Thymus (tissue), 11 donors: Measurements from ENCODE around the gene ITGA4. TPM values are rescaled to one million over a fixed set of nuclear protein-coding genes. Genes with fewer than 3 reads are reported as not detected.

Experiments used
- DNase-seq, 9 donors: peaks; one replicate each; pipeline ENCODE4 v3.0.0-alpha.2; 2013; ENCODE audit warnings: low spot score in 9 of 9, low read depth in 6 of 9, missing footprints in 1 of 9
- H3K27ac ChIP-seq, 2 donors: one replicate each; pipeline ENCODE4 v1.5.1; 2013; ENCODE audit warnings: control low read depth in 1 of 2, low read depth in 1 of 2, low read length in 1 of 2, mild to moderate bottlenecking in 1 of 2, moderate library complexity in 1 of 2
- H3K27me3 ChIP-seq, 2 donors: one replicate each; pipeline ENCODE4 v1.5.1; 2013; ENCODE audit warnings: low read length in 1 of 2; ENCODE audit not compliant: control insufficient read depth in 2 of 2, insufficient read depth in 1 of 2
- H3K36me3 ChIP-seq, 2 donors: one replicate each; pipeline ENCODE4 v1.5.1; 2013; ENCODE audit warnings: low read length in 1 of 2, mild to moderate bottlenecking in 1 of 2, moderate library complexity in 1 of 2; ENCODE audit not compliant: control insufficient read depth in 2 of 2, insufficient read depth in 2 of 2
- H3K4me1 ChIP-seq, 2 donors: one replicate each; pipeline ENCODE4 v1.5.1; 2013; ENCODE audit warnings: low read length in 2 of 2; ENCODE audit not compliant: control insufficient read depth in 2 of 2, insufficient read depth in 2 of 2
- H3K4me3 ChIP-seq, 2 donors: one replicate each; pipeline ENCODE4 v1.5.1; 2013; ENCODE audit warnings: low read length in 2 of 2, control low read depth in 1 of 2, mild to moderate bottlenecking in 1 of 2
- H3K9me3 ChIP-seq, 2 donors: one replicate each; pipeline ENCODE4 v1.5.1; 2013; ENCODE audit warnings: low read length in 1 of 2, mild to moderate bottlenecking in 1 of 2; ENCODE audit not compliant: control insufficient read depth in 2 of 2, insufficient read depth in 1 of 2
- WGBS: extraction: QIAGEN DNeasy Blood & Tissue Kit; methylation state at CpG from one replicate; pipeline ENCODE4 v1.1.7; 2013; 5-methylcytosine and 5-hydroxymethylcytosine counted together
- polyA plus RNA-seq: library from polyadenylated mRNA; stranded (reverse); fragments of 200-250 nt; gene quantifications from one replicate; pipeline ENCODE4 v1.2.3, GENCODE V29; 2013
- total RNA-seq: library from RNA; stranded (reverse); fragments of 120-200 nt; gene quantifications from one replicate; pipeline ENCODE4 v1.2.4, GENCODE V29; 2013
- donor health status: healthy.

Gene ITGA4
- total and polyA plus RNA-seq, 2 donors, result 40.3 to 187 TPM

- WGBS, result 82% methylated on average over 4 of the region's 4 CpGs
- no peaks in the 10 kb centered on the region for H3K27me3 ChIP-seq
Observed at GRCh38 chr2:181570833-181571661, 113.9 kb downstream of the ITGA4 start.

GRCh38 chr2:181573140-181573736, 116.1 kb downstream of the ITGA4 start:
- H3K4me3 ChIP-seq, result no peak overlapping the region
- H3K9me3 ChIP-seq, result no peaks in the 10 kb centered on the region
- 66% methylated on average over 4 of the region's 4 CpGs for WGBS
- no peak overlapping the region for H3K27ac ChIP-seq
- H3K36me3 ChIP-seq, result no peaks in the 10 kb centered on the region
- H3K27me3 ChIP-seq, result no peaks in the 10 kb centered on the region
- DNase-seq, result peak in 2 of 9 donors; percentile 7 to 16
- H3K4me1 ChIP-seq, result no peaks in the 10 kb centered on the region

More at GRCh38 chr2:181570833-181571661, 113.9 kb downstream of the ITGA4 start:
- Histone ChIP-seq H3K36me3 (no peaks in the 10 kb centered on the region), H3K27ac (no peak overlapping the region), H3K4me3 (no peak overlapping the region), H3K4me1 (no peaks in the 10 kb centered on the region), H3K9me3 (no peaks in the 10 kb centered on the region)
- no peak for DNase-seq

- Histone ChIP-seq H3K9me3 (no peaks in the 10 kb centered on the region), H3K4me1 (no peaks in the 10 kb centered on the region), H3K4me3 (no peak overlapping the region), H3K27ac (no peak overlapping the region), H3K36me3 (no peaks in the 10 kb centered on the region), H3K27me3 (no peaks in the 10 kb centered on the region)
- 89% methylated on average over 7 of the region's 7 CpGs for WGBS
- DNase-seq, result no peak
Observed at GRCh38 chr2:181574321-181574720, 117.1 kb downstream of the ITGA4 start.

- no peaks in the 10 kb centered on the region for H3K36me3 ChIP-seq
- H3K27me3 ChIP-seq, result no peaks in the 10 kb centered on the region
- no peaks in the 10 kb centered on the region for H3K4me1 ChIP-seq
- 90% methylated on average over 7 of the region's 7 CpGs for WGBS
- no peak overlapping the region for H3K4me3 ChIP-seq
- no peaks in the 10 kb centered on the region for H3K9me3 ChIP-seq
- DNase-seq, result no peak
- H3K27ac ChIP-seq, result no peak overlapping the region
Observed at GRCh38 chr2:181575024-181575649, 118.0 kb downstream of the ITGA4 start.

GRCh38 chr2:181575650-181576025, 118.5 kb downstream of the ITGA4 start:
- no peak for DNase-seq
- 55% methylated on average over 2 of the region's 2 CpGs for WGBS
- Histone ChIP-seq H3K4me1 (no peaks in the 10 kb centered on the region), H3K36me3 (no peaks in the 10 kb centered on the region), H3K27me3 (no peaks in the 10 kb centered on the region), H3K4me3 (no peak overlapping the region), H3K27ac (no peak overlapping the region), H3K9me3 (no peaks in the 10 kb centered on the region)

GRCh38 chr2:181576431-181576830, 119.2 kb downstream of the ITGA4 start:
- no peaks in the 10 kb centered on the region for H3K27me3 ChIP-seq

GRCh38 chr2:181578829-181579228, 121.6 kb downstream of the ITGA4 start:
- H3K27me3 ChIP-seq, result no peaks in the 10 kb centered on the region
- no peak overlapping the region for H3K4me3 ChIP-seq
- no peaks in the 10 kb centered on the region for H3K36me3 ChIP-seq
- no peaks in the 10 kb centered on the region for H3K4me1 ChIP-seq
- WGBS, result 95% methylated on average over 3 of the region's 3 CpGs
- H3K27ac ChIP-seq, result no peak overlapping the region
- H3K9me3 ChIP-seq, result no peaks in the 10 kb centered on the region
- DNase-seq, result no peak

More at GRCh38 chr2:181576431-181576830, 119.2 kb downstream of the ITGA4 start:
- Histone ChIP-seq H3K27ac (no peak overlapping the region), H3K9me3 (no peaks in the 10 kb centered on the region), H3K36me3 (no peaks in the 10 kb centered on the region), H3K4me1 (no peaks in the 10 kb centered on the region), H3K4me3 (no peak overlapping the region)
- 96% methylated on average over 5 of the region's 5 CpGs for WGBS
- DNase-seq, result no peak

- 93% methylated on average over 2 of the region's 2 CpGs for WGBS
- no peaks in the 10 kb centered on the region for H3K9me3 ChIP-seq
- peaks cover 0 to under 1% of the 10 kb centered on the region in 2 donors for H3K4me1 ChIP-seq
- DNase-seq, result no peak
- no peaks in the 10 kb centered on the region for H3K27me3 ChIP-seq
- H3K36me3 ChIP-seq, result no peaks in the 10 kb centered on the region
- no peak overlapping the region for H3K27ac ChIP-seq
- H3K4me3 ChIP-seq, result no peak overlapping the region
Observed at GRCh38 chr2:181581534-181581933, 124.3 kb downstream of the ITGA4 start.

GRCh38 chr2:181585732-181586131, 128.5 kb downstream of the ITGA4 start:
- DNase-seq, result no peak
- no peaks in the 10 kb centered on the region for H3K27me3 ChIP-seq
- H3K4me1 ChIP-seq, result peaks cover 0 to 3% of the 10 kb centered on the region in 2 donors
- no peak overlapping the region for H3K4me3 ChIP-seq
- 85% methylated on average over 3 of the region's 3 CpGs for WGBS
- H3K36me3 ChIP-seq, result no peaks in the 10 kb centered on the region
- H3K9me3 ChIP-seq, result no peaks in the 10 kb centered on the region
- H3K27ac ChIP-seq, result no peak overlapping the region
